Right atrium auricular region (tissue), 2 donors: ENCODE results near the gene EXOSC5. TPM values are rescaled to one million over a fixed set of nuclear protein-coding genes. Genes with fewer than 3 reads are reported as not detected.
"Not testable (repeated sequence)": the region's sequence is repeated elsewhere in the genome, so short reads cannot be mapped to it uniquely, and the experiment has no call there.

Source experiments
- DNase-seq: peaks from one replicate; pipeline ENCODE4 v3.0.0-alpha.2; 2019; ENCODE audit warnings: low spot score
- H3K27ac ChIP-seq, 2 donors: fragments of 200-600 bp; sonication (generic); 1 replicate in 1 of 2; 2 replicates in 1 of 2; pipeline ENCODE4 v1.5.1; 2016 to 2019
- H3K27me3 ChIP-seq, 2 donors: fragments of 200-600 bp; sonication (generic); one replicate each; pipeline versions ENCODE4 v1.5.1 to v1.6.0; 2017 to 2019
- H3K36me3 ChIP-seq: fragments of 200-600 bp; sonication (generic); one replicate; pipeline ENCODE4 v1.5.1; 2016
- H3K4me1 ChIP-seq, 2 donors: fragments of 200-600 bp; sonication (generic); one replicate each; pipeline versions ENCODE4 v1.5.1 to v1.6.0; 2017 to 2019
- H3K4me3 ChIP-seq, 2 donors: fragments of 200-600 bp; sonication (generic); 1 replicate in 1 of 2; 2 replicates in 1 of 2; pipeline ENCODE4 v1.5.1; 2017 to 2019; ENCODE audit warnings: mild to moderate bottlenecking in 1 of 2, moderate library complexity in 1 of 2
- H3K9me3 ChIP-seq, 2 donors: fragments of 200-600 bp; sonication (generic); one replicate each; pipeline ENCODE4 v1.5.1; 2019
- CTCF ChIP-seq, 2 donors: fragments of 200-600 bp; sonication (generic); IDR thresholded peaks; one replicate each; pipeline ENCODE4 v1.5.1; 2019; ENCODE audit warnings: antibody characterized with exemption in 2 of 2
- total RNA-seq, 2 donors: library from RNA; depleted of rRNA; stranded (reverse); fragments of >200 nt; gene quantifications; one replicate each; pipeline ENCODE4 v1.1.0, GENCODE V29; 2016

Gene EXOSC5
- total RNA-seq, 2 donors from 2014 or later = 8.5 to 9.0 TPM

- DNase-seq = no peak
- H3K4me3 ChIP-seq = no peak overlapping the region
- no peaks in the 10 kb centered on the region for H3K9me3 ChIP-seq
- no peaks in the 10 kb centered on the region for H3K27me3 ChIP-seq
- H3K36me3 ChIP-seq = peaks cover 23% of the 10 kb centered on the region
- H3K4me1 ChIP-seq = no peaks in the 10 kb centered on the region
- no peak for TF ChIP-seq CTCF (IDR thresholded peaks at IDR 0.05)
- no peak overlapping the region for H3K27ac ChIP-seq
Observed at GRCh38 chr19:41386442-41386841, 10.7 kb downstream of the EXOSC5 start.

- Histone ChIP-seq H3K27ac (no peak overlapping the region), H3K4me3 (no peak overlapping the region), H3K27me3 (no peaks in the 10 kb centered on the region), H3K4me1 (no peaks in the 10 kb centered on the region), H3K9me3 (no peaks in the 10 kb centered on the region), H3K36me3 (peaks cover 2% of the 10 kb centered on the region)
- DNase-seq = no peak
- no peak for TF ChIP-seq CTCF (IDR thresholded peaks at IDR 0.05)
Observed at GRCh38 chr19:41384351-41384750, 12.8 kb downstream of the EXOSC5 start.

- H3K4me3 ChIP-seq, H3K27ac ChIP-seq, H3K27me3 ChIP-seq, H3K36me3 ChIP-seq, DNase-seq, H3K4me1 ChIP-seq, H3K9me3 ChIP-seq: not testable (repeated sequence)
Observed at GRCh38 chr19:41381536-41381935, 15.6 kb downstream of the EXOSC5 start.

GRCh38 chr19:41377977-41378709 lies 19.0 kb downstream of the EXOSC5 start:
- Histone ChIP-seq H3K36me3 (no peaks in the 10 kb centered on the region), H3K4me3 (no peak overlapping the region), H3K9me3 (no peaks in the 10 kb centered on the region), H3K4me1 (peaks cover 0 to 29% of the 10 kb centered on the region in 2 donors), H3K27ac (no peak overlapping the region), H3K27me3 (no peaks in the 10 kb centered on the region)
- no peak for DNase-seq
- no peak for TF ChIP-seq CTCF (IDR thresholded peaks at IDR 0.05)

- no peak for DNase-seq
- Histone ChIP-seq H3K27ac (peak overlapping the region; percentile 68 to 82), H3K27me3 (no peaks in the 10 kb centered on the region), H3K4me3 (peak overlapping the region; percentile 60 to 67), H3K4me1 (peaks cover 0 to 29% of the 10 kb centered on the region in 2 donors), H3K9me3 (no peaks in the 10 kb centered on the region), H3K36me3 (no peaks in the 10 kb centered on the region)
- TF ChIP-seq CTCF (IDR thresholded peaks at IDR 0.05) = no peak
Observed at GRCh38 chr19:41376998-41377365, 20.2 kb downstream of the EXOSC5 start.

GRCh38 chr19:41376241-41376997 lies 20.7 kb downstream of the EXOSC5 start, which contains the start of gene TMEM91:
Gene TMEM91, plus strand, starts transcription at chr19:41376533. Its CDS starts 1,777 bp downstream, at chr19:41378310.
- peak within 1 kb of the TSS; percentile 68 to 82 for H3K27ac ChIP-seq
- no peaks in the 10 kb centered on the region for H3K9me3 ChIP-seq
- H3K27me3 ChIP-seq = no peaks in the 10 kb centered on the region
- H3K36me3 ChIP-seq = no peaks in the 10 kb centered on the region
- TF ChIP-seq CTCF (IDR thresholded peaks at IDR 0.05) = no peak
- H3K4me3 ChIP-seq = peak within 1 kb of the TSS; percentile 60 to 67
- DNase-seq = no peak
- H3K4me1 ChIP-seq = peaks cover 0 to 29% of the 10 kb centered on the region in 2 donors
